Spleen (tissue), 11 donors: ENCODE measurements around the gene DOCK4. TPM values are rescaled to one million over a fixed set of nuclear protein-coding genes. Genes with fewer than 3 reads are reported as not detected.

Experiments used
- DNase-seq: peaks from one replicate; pipeline ENCODE4 v3.0.0-alpha.2; 2020
- H3K27ac ChIP-seq, 8 donors: fragments of 200-600 bp; sonication (generic) in 7 of 8; 1 replicate in 4 of 8; 2 replicates in 4 of 8; pipeline versions ENCODE4 v1.5.0 to v1.8.0; 2016 to 2021; ENCODE audit warnings: inconsistent platforms in 4 of 8, mild to moderate bottlenecking in 4 of 8, moderate library complexity in 1 of 8
- H3K27me3 ChIP-seq, 7 donors: fragments of 200-600 bp; sonication (generic) in 6 of 7; replicated peaks in 1 of 7; 1 replicate in 4 of 7; 2 replicates in 3 of 7; pipeline versions ENCODE4 v1.5.0 to v1.8.0; 2016 to 2021; ENCODE audit warnings: inconsistent platforms in 3 of 7, mild to moderate bottlenecking in 1 of 7
- H3K36me3 ChIP-seq, 6 donors: fragments of 200-600 bp; sonication (generic) in 5 of 6; 1 replicate in 4 of 6; 2 replicates in 2 of 6; pipeline versions ENCODE4 v1.5.0 to v1.8.0; 2016 to 2021; ENCODE audit warnings: inconsistent platforms in 2 of 6
- H3K4me1 ChIP-seq, 6 donors: fragments of 200-600 bp; sonication (generic) in 5 of 6; 1 replicate in 3 of 6; 2 replicates in 3 of 6; pipeline versions ENCODE4 v1.5.0 to v1.8.0; 2016 to 2021; ENCODE audit warnings: inconsistent platforms in 3 of 6
- H3K4me3 ChIP-seq, 8 donors: fragments of 200-600 bp; sonication (generic) in 7 of 8; 1 replicate in 4 of 8; 2 replicates in 4 of 8; pipeline versions ENCODE4 v1.5.0 to v1.8.0; 2016 to 2021; ENCODE audit warnings: inconsistent platforms in 4 of 8, mild to moderate bottlenecking in 4 of 8, moderate library complexity in 2 of 8
- H3K9me3 ChIP-seq, 8 donors: fragments of 200-600 bp; sonication (generic) in 7 of 8; 1 replicate in 4 of 8; 2 replicates in 4 of 8; pipeline versions ENCODE4 v1.5.0 to v1.8.0; 2016 to 2021; ENCODE audit warnings: inconsistent platforms in 4 of 8
- CTCF ChIP-seq, 11 experiments: fragments of 200-600 bp in 7 of 11; fragments of 450-650 bp in 4 of 11; sonication (generic) in 4 of 11; IDR thresholded peaks in 8 of 11; conservative IDR thresholded peaks in 3 of 11; 1 replicate in 7 of 11; 2 replicates in 4 of 11; pipeline versions ENCODE4 v1.4.0 to v1.8.0; 2016 to 2021; ENCODE audit warnings: antibody characterized with exemption in 11 of 11, inconsistent platforms in 4 of 11, mild to moderate bottlenecking in 1 of 11
- POLR2A ChIP-seq, 3 donors: fragments of 450-650 bp; IDR thresholded peaks; one replicate each; pipeline ENCODE4 v1.5.1; 2017; ENCODE audit warnings: antibody characterized with exemption in 3 of 3, mild to moderate bottlenecking in 1 of 3
- POLR2AphosphoS5 ChIP-seq, 3 donors: sonication (generic); formaldehyde crosslinking; IDR thresholded peaks; one replicate each; pipeline ENCODE4 v1.5.1; 2017; ENCODE audit warnings: antibody characterized with exemption in 3 of 3
- WGBS, 5 donors: extraction: QIAGEN DNeasy Blood & Tissue Kit in 3 of 5; methylation state at CpG; one replicate each; pipeline versions ENCODE4 v1.1.5 to v1.1.7; 2013 to 2018; 5-methylcytosine and 5-hydroxymethylcytosine counted together
- intact Hi-C: fragments of 100-400 bp; cut with DNase I; formaldehyde crosslinking; loops from one replicate; pipeline ENCODE4 v1.15.0; 2023; ENCODE audit warnings: low total_unique reads
- polyA plus RNA-seq, 3 donors: library from polyadenylated mRNA; stranded (reverse); fragments of 200-250 nt; gene quantifications; one replicate each; pipeline ENCODE4 v1.2.1, GENCODE V29; 2013
- total RNA-seq, 7 donors: library from RNA; depleted of rRNA in 3 of 7; stranded (reverse); fragments of >200 nt in 3 of 7; fragmentation: NEBNext Ultra II Directional in 4 of 7; extraction: Animal tissue kit (Norgen Biotek cat#: 25700) in 4 of 7; gene quantifications; one replicate each; pipeline versions ENCODE4 v1.1.0 to v1.2.1, GENCODE V29; 2016 to 2021
- donor health status: healthy with polysubstance abuse.
- donor health status: DM: no; HTN: no; CAD: no; lungs with moderate emphysema.
- donor health status: DM: no; HTN: no; CAD: no.
- donor health status: Bipolar disorder and iron deficiency.
- donor health status: healthy.
- donor health status: DM: no; HTN: no; CAD: no.
- donor health status: DM: yes; HTN: yes; CAD: no.

DOCK4 gene
- total and polyA plus RNA-seq, 10 donors = 1.4 to 26.9 (median 14.2) TPM

GRCh38 chr7:112186300-112186699 is 19.9 kb downstream of the DOCK4 start:
- Histone ChIP-seq H3K36me3 (no peaks in the 10 kb centered on the region), H3K27ac (no peak overlapping the region), H3K27me3 (no peaks in the 10 kb centered on the region), H3K9me3 (no peaks in the 10 kb centered on the region), H3K4me3 (no peak overlapping the region), H3K4me1 (no peaks in the 10 kb centered on the region)
- TF ChIP-seq POLR2A (IDR thresholded peaks at IDR 0.05) (no peak), POLR2AphosphoS5 (IDR thresholded peaks at IDR 0.05) (no peak), CTCF (IDR thresholded peaks at IDR 0.05 in 8 of 11, conservative IDR thresholded peaks at IDR 0.05 in 3 of 11) (no peak)
- intact Hi-C loops = no loop called here
- 79 to 87% (median 83%) methylated on average over 1 of the region's 1 CpG for WGBS, 5 donors
- DNase-seq = no peak

- intact Hi-C loops = no loop called here
- Histone ChIP-seq H3K4me1 (no peaks in the 10 kb centered on the region), H3K36me3 (no peaks in the 10 kb centered on the region), H3K27me3 (no peaks in the 10 kb centered on the region), H3K9me3 (no peaks in the 10 kb centered on the region), H3K4me3 (no peak overlapping the region), H3K27ac (no peak overlapping the region)
- TF ChIP-seq POLR2A (IDR thresholded peaks at IDR 0.05) = no peak
- TF ChIP-seq CTCF (IDR thresholded peaks at IDR 0.05 in 8 of 11, conservative IDR thresholded peaks at IDR 0.05 in 3 of 11) = no peak
- WGBS, 5 donors = 69 to 77% (median 72%) methylated on average over 4 of the region's 4 CpGs
- no peak for DNase-seq
These were observed 21.0 kb downstream of the DOCK4 start for GRCh38 chr7:112185005-112185834.

GRCh38 chr7:112184455-112184854 is 21.7 kb downstream of the DOCK4 start:
- no peak for DNase-seq
- Histone ChIP-seq H3K27ac (no peak overlapping the region), H3K27me3 (no peaks in the 10 kb centered on the region), H3K9me3 (no peaks in the 10 kb centered on the region), H3K36me3 (no peaks in the 10 kb centered on the region), H3K4me3 (no peak overlapping the region), H3K4me1 (no peaks in the 10 kb centered on the region)
- TF ChIP-seq CTCF (IDR thresholded peaks at IDR 0.05 in 8 of 11, conservative IDR thresholded peaks at IDR 0.05 in 3 of 11) = no peak
- intact Hi-C loops = no loop called here
- WGBS, 5 donors = 85 to 91% (median 89%) methylated on average over 2 of the region's 2 CpGs

GRCh38 chr7:112183266-112183665 is 22.9 kb downstream of the DOCK4 start:
- Histone ChIP-seq H3K4me1 (no peaks in the 10 kb centered on the region), H3K27me3 (no peaks in the 10 kb centered on the region), H3K27ac (no peak overlapping the region), H3K9me3 (no peaks in the 10 kb centered on the region), H3K4me3 (no peak overlapping the region), H3K36me3 (no peaks in the 10 kb centered on the region)
- DNase-seq = no peak
- TF ChIP-seq CTCF (IDR thresholded peaks at IDR 0.05 in 8 of 11, conservative IDR thresholded peaks at IDR 0.05 in 3 of 11) (no peak), POLR2A (IDR thresholded peaks at IDR 0.05) (no peak), POLR2AphosphoS5 (IDR thresholded peaks at IDR 0.05) (no peak)
- intact Hi-C loops = no loop called here
- 86 to 97% (median 95%) methylated on average over 1 of the region's 1 CpG for WGBS, 5 donors
